GM12873 (cell line): Measurements from ENCODE around the gene ITSN1.

Source experiments
- CTCF ChIP-seq: IDR thresholded peaks from 2 replicates; pipeline ENCODE4 v1.5.1; 2012; ENCODE audit warnings: low read depth, mild to moderate bottlenecking, moderate library complexity, low read length, control low read depth; ENCODE audit not compliant: insufficient read depth; ENCODE audit errors: missing control alignments

ITSN1 gene

GRCh38 chr21:33734818-33735217 lies 92.5 kb downstream of the ITSN1 start:
- TF ChIP-seq CTCF = no peak

GRCh38 chr21:33736569-33736968 lies 94.3 kb downstream of the ITSN1 start:
- TF ChIP-seq CTCF = no peak

GRCh38 chr21:33739701-33740100 lies 97.4 kb downstream of the ITSN1 start:
- TF ChIP-seq CTCF = no peak

- no peak for TF ChIP-seq CTCF
Observed at GRCh38 chr21:33747420-33747819, 105.1 kb downstream of the ITSN1 start.

- TF ChIP-seq CTCF = no peak
Observed at GRCh38 chr21:33748903-33749302, 106.6 kb downstream of the ITSN1 start.

- no peak for TF ChIP-seq CTCF
Observed at GRCh38 chr21:33750017-33750416, 107.7 kb downstream of the ITSN1 start.

GRCh38 chr21:33751120-33751519 lies 108.8 kb downstream of the ITSN1 start:
- TF ChIP-seq CTCF = no peak
